Lower lobe of right lung (tissue), 2 donors: ENCODE results near the gene AFDN. TPM values are rescaled to one million over a fixed set of nuclear protein-coding genes. Genes with fewer than 3 reads are reported as not detected.

Experiments used
- ATAC-seq, 2 donors: fragments of 200-7000 bp; cut with Tn5 transposase; one replicate each; pipeline ENCODE4 v1.9.1; 2020 to 2022; ENCODE audit warnings: mild to moderate bottlenecking in 2 of 2, moderate library complexity in 2 of 2
- DNase-seq: peaks from one replicate; pipeline ENCODE4 v3.0.0-alpha.2; 2020
- H3K27ac ChIP-seq: fragments of 200-600 bp; one replicate; pipeline ENCODE4 v1.8.0; 2022
- H3K27me3 ChIP-seq: fragments of 200-600 bp; one replicate; pipeline ENCODE4 v1.8.0; 2022; ENCODE audit warnings: low read depth
- H3K36me3 ChIP-seq: fragments of 200-600 bp; one replicate; pipeline ENCODE4 v1.8.0; 2022; ENCODE audit warnings: mild to moderate bottlenecking
- H3K4me1 ChIP-seq: fragments of 200-600 bp; one replicate; pipeline ENCODE4 v1.8.0; 2022
- H3K4me3 ChIP-seq: fragments of 200-600 bp; one replicate; pipeline ENCODE4 v1.8.0; 2022; ENCODE audit warnings: mild to moderate bottlenecking
- H3K9me3 ChIP-seq: fragments of 200-600 bp; one replicate; pipeline ENCODE4 v1.8.0; 2022
- CTCF ChIP-seq: fragments of 200-600 bp; IDR thresholded peaks from one replicate; pipeline ENCODE4 v1.8.0; 2022; ENCODE audit warnings: antibody characterized with exemption, mild to moderate bottlenecking
- intact Hi-C: fragments of 100-400 bp; cut with DNase I; formaldehyde crosslinking; loops from one replicate; pipeline ENCODE4 v1.11.0; 2022
- total RNA-seq: library from RNA; stranded (reverse); fragmentation: NEBNext Ultra II Directional; extraction: Animal tissue kit (Norgen Biotek cat#: 25700); gene quantifications from one replicate; pipeline ENCODE4 v1.2.1, GENCODE V29; 2021
- donor health status: DM: no; HTN: yes; CAD: no; lungs with severe emphysema.

The AFDN gene
- total RNA-seq, 1 donor from 2014 or later, result 167 TPM

GRCh38 chr6:167858842-167859664 is 32.3 kb downstream of the AFDN start:
- TF ChIP-seq CTCF, result no peak
- Histone ChIP-seq H3K27ac (no peak overlapping the region), H3K27me3 (no peaks in the 10 kb centered on the region)

GRCh38 chr6:167860550-167861226 is 34.0 kb downstream of the AFDN start:
- no peak for TF ChIP-seq CTCF
- ATAC-seq (peak in 1 of 2 donors; percentile 32), DNase-seq (no peak)
- no peaks in the 10 kb centered on the region for H3K36me3 ChIP-seq
- no peaks in the 10 kb centered on the region for H3K27me3 ChIP-seq
- no peak overlapping the region for H3K27ac ChIP-seq
- no peak overlapping the region for H3K4me3 ChIP-seq
- H3K9me3 ChIP-seq, result no peaks in the 10 kb centered on the region
- intact Hi-C loops, result no loop called here
- H3K4me1 ChIP-seq, result peaks cover 60% of the 10 kb centered on the region

More at GRCh38 chr6:167858842-167859664, 32.3 kb downstream of the AFDN start:
- H3K9me3 ChIP-seq, result no peaks in the 10 kb centered on the region
- peaks cover 65% of the 10 kb centered on the region for H3K4me1 ChIP-seq
- no peak overlapping the region for H3K4me3 ChIP-seq
- intact Hi-C loops, result no loop called here
- no peak for DNase-seq
- no peaks in the 10 kb centered on the region for H3K36me3 ChIP-seq
- ATAC-seq, result no peak

GRCh38 chr6:167861424-167861823 is 34.7 kb downstream of the AFDN start:
- ATAC-seq (no peak), DNase-seq (no peak)
- no peaks in the 10 kb centered on the region for H3K9me3 ChIP-seq
- H3K36me3 ChIP-seq, result peaks cover 1% of the 10 kb centered on the region
- no peak overlapping the region for H3K27ac ChIP-seq
- peaks cover 53% of the 10 kb centered on the region for H3K4me1 ChIP-seq
- intact Hi-C loops, result no loop called here
- no peak for TF ChIP-seq CTCF
- no peak overlapping the region for H3K4me3 ChIP-seq
- H3K27me3 ChIP-seq, result no peaks in the 10 kb centered on the region

GRCh38 chr6:167863897-167864296 is 37.2 kb downstream of the AFDN start:
- Histone ChIP-seq H3K4me1 (peaks cover 28% of the 10 kb centered on the region), H3K36me3 (peaks cover 25% of the 10 kb centered on the region), H3K27ac (no peak overlapping the region), H3K9me3 (no peaks in the 10 kb centered on the region), H3K27me3 (no peaks in the 10 kb centered on the region), H3K4me3 (no peak overlapping the region)
- DNase-seq (no peak), ATAC-seq (no peak)
- no peak for TF ChIP-seq CTCF
- intact Hi-C loops, result no loop called here

GRCh38 chr6:167866642-167867041 is 39.9 kb downstream of the AFDN start:
- ATAC-seq, result no peak
- Histone ChIP-seq H3K9me3 (no peaks in the 10 kb centered on the region), H3K27me3 (no peaks in the 10 kb centered on the region), H3K4me3 (no peak overlapping the region), H3K27ac (no peak overlapping the region), H3K4me1 (peaks cover 4% of the 10 kb centered on the region), H3K36me3 (peaks cover 50% of the 10 kb centered on the region)
- no peak for TF ChIP-seq CTCF
- no peak for DNase-seq
- intact Hi-C loops, result no loop called here
